ENCODE measurements around the gene SBF1. TPM values are rescaled to one million over a fixed set of nuclear protein-coding genes. Genes with fewer than 3 reads are reported as not detected.

The SBF1 gene
- total and polyA plus RNA-seq, 7 donors, result 42.1 to 98.0 (median 75.3) TPM

GRCh38 chr22:50483106-50483505, 8.3 kb upstream of the SBF1 start:
- Histone ChIP-seq H3K9me3 (no peaks in the 10 kb centered on the region), H3K4me1 (peaks cover 4% of the 10 kb centered on the region), H3K4me3 (no peak overlapping the region), H3K27me3 (ENCODE audit: insufficient read depth in 3 of 3, low read length in 2 of 3) (peaks cover 0 to 66% (median 26%) of the 10 kb centered on the region in 3 donors), H3K27ac (no peak overlapping the region), H3K36me3 (ENCODE audit: insufficient read depth in 1 of 2, low read depth in 1 of 2) (no peaks in the 10 kb centered on the region)
- DNase-seq, result no peak
- 58 to 68% (median 65%) methylated on average over 8 to 10 of the region's 10 CpGs for WGBS, 3 donors
- TF ChIP-seq CTCF (IDR thresholded peaks at IDR 0.05), result no peak
- intact Hi-C loops (cut with DNase I), result no loop called here
- no peak for ATAC-seq

GRCh38 chr22:50482107-50483074, 7.6 kb upstream of the SBF1 start:
- WGBS, 3 donors, result 39 to 47% (median 40%) methylated on average over 35 of the region's 35 CpGs
- Histone ChIP-seq H3K27me3 (ENCODE audit: insufficient read depth in 3 of 3, low read length in 2 of 3) (peaks cover 0 to 59% (median 26%) of the 10 kb centered on the region in 3 donors), H3K4me1 (peaks cover 4% of the 10 kb centered on the region), H3K27ac (no peak overlapping the region), H3K36me3 (ENCODE audit: insufficient read depth in 1 of 2, low read depth in 1 of 2) (no peaks in the 10 kb centered on the region), H3K9me3 (no peaks in the 10 kb centered on the region), H3K4me3 (peak overlapping the region; percentile 56)
- TF ChIP-seq CTCF (IDR thresholded peaks at IDR 0.05), result no peak
- ATAC-seq (no peak), DNase-seq (no peak)
- intact Hi-C loops (cut with DNase I), result no loop called here

GRCh38 chr22:50481440-50482106, 6.7 kb upstream of the SBF1 start, which contains the start of gene ADM2:
TSS of gene ADM2 (plus strand) at chr22:50481543. CDS start at chr22:50481848, 305 bp downstream.
- H3K4me3 ChIP-seq, result peak within 1 kb of the TSS; percentile 56
- TF ChIP-seq CTCF (IDR thresholded peaks at IDR 0.05), result no peak
- intact Hi-C loops (cut with DNase I), result no loop called here
- WGBS, 3 donors, result 2 to 3% (median 3%) methylated on average over 22 to 70 of the region's 70 CpGs
- ATAC-seq (peak in 1 of 4 donors; percentile 14), DNase-seq (no peak)
- H3K9me3 ChIP-seq, result no peaks in the 10 kb centered on the region
- peaks cover 4% of the 10 kb centered on the region for H3K4me1 ChIP-seq
- peaks cover 0 to 54% (median 26%) of the 10 kb centered on the region in 3 donors for H3K27me3 ChIP-seq (ENCODE audit: insufficient read depth in 3 of 3, low read length in 2 of 3)
- H3K36me3 ChIP-seq (ENCODE audit: insufficient read depth in 1 of 2, low read depth in 1 of 2), result no peaks in the 10 kb centered on the region
- no peak within 1 kb of the TSS for H3K27ac ChIP-seq

- Histone ChIP-seq H3K27ac (no peak overlapping the region), H3K4me3 (peak overlapping the region; percentile 56), H3K36me3 (ENCODE audit: insufficient read depth in 1 of 2, low read depth in 1 of 2) (no peaks in the 10 kb centered on the region), H3K4me1 (peaks cover 4% of the 10 kb centered on the region), H3K27me3 (ENCODE audit: insufficient read depth in 3 of 3, low read length in 2 of 3) (peaks cover 0 to 54% (median 26%) of the 10 kb centered on the region in 3 donors), H3K9me3 (no peaks in the 10 kb centered on the region)
- intact Hi-C loops (cut with DNase I), result no loop called here
- TF ChIP-seq CTCF (IDR thresholded peaks at IDR 0.05), result no peak
- 3 to 4% (median 3%) methylated on average over 33 to 45 of the region's 45 CpGs for WGBS, 3 donors
- DNase-seq (no peak), ATAC-seq (peak in 2 of 4 donors; percentile 7 to 14)
These were observed 6.2 kb upstream of the SBF1 start for GRCh38 chr22:50481045-50481439.
